Measurements from ENCODE around the gene EMCN. TPM values are rescaled to one million over a fixed set of nuclear protein-coding genes. Genes with fewer than 3 reads are reported as not detected.
"Not testable (repeated sequence)": the region's sequence is repeated elsewhere in the genome, so short reads cannot be mapped to it uniquely, and the experiment has no call there.

The EMCN gene
- total RNA-seq, 1 donor from 2014 or later, result 4.2 TPM

DNA sequence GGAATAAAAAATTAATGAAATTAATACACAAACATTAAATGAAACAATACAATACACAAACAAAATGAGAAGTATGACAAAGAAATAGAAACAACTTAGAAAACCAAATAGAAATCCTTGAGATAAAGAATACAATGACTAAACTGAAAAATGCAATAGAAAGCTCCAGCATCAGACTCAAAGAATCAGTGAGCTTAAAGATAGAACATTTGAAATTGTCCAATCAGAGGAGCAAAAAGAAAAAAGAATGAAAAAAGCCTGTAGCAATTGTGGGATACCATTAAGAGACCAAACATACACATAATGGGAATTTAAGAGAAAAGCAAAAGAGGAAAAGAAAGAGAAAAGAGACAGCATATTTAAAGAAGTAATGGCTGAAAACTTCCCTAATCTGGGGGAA is 25.7 kb downstream of the EMCN start:
- no peak for DNase-seq

DNA sequence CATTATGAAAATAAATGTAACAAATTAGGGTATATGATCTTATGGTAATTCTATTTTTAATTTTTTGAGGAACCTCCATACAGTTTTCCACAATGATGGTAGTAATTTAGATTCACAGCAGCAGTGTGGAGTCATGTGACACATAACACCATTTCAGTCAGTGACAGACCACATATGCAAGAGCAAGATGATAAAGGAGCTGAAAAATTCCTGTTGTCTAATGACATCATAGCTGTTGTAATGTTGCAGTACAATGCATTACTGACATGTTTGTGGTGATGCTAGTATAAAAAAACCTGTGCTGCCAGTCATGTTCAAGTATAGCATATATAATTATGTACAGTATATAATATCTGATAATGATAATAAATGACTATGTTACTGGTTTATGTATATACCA is 28.5 kb downstream of the EMCN start:
- DNase-seq, result no peak

DNA sequence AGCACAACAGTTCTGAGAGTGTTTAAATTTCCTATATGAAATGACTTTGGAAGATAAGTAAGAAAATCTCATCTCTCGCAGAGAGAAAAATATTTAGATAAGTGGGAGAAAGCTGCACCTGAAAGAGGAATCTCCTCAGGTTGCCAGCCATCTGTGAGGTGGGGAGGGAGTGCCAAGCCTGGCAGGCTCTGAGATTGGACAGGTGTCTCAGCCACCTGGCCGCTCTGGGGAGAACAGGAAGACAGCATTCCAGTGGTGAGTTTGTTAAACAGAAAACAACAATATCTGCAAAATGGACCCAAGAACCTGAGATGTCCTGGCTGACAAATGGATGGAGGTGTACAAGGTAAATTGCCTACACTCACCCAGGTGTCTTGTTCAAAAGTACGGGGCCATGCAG is 31.3 kb downstream of the EMCN start:
- no peak for DNase-seq

DNA sequence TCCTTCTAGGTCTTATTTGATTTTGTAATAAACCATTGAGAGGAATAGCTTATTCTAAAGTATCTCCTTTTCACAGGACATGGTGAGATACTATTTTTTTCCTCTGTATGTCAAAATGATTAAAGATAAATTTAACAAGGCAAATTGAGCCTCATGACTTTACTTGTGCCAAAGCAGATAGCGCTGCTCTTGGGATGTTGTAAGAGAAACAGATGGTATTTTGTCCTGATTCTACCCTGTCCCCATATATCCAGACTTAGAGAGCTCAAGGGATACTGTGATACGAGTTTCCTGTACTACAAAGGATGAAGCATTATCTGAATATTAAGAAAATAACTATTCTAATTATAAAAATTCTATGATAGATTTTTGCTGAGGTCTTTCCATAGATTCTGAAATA is 34.0 kb downstream of the EMCN start:
- no peak for DNase-seq

DNA sequence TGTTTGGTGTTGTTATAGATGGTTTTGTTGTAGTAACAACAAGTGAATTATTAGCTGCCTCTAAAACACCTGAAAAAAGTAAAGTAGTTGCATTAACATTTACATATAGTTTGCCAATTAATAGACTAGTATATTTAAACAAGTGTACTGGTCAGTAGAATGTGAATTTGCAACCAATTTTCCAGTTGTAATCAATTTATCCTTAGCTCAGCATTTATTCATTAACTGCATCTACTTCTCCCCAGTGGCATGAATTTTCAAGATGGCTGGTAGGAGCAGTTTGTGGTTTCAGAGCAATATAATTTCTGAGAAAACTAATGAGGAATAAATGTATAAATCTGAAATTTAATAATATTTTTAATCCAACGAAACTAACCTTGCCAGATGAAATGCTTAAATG is 37.9 kb downstream of the EMCN start:
- DNase-seq, result no peak

DNA sequence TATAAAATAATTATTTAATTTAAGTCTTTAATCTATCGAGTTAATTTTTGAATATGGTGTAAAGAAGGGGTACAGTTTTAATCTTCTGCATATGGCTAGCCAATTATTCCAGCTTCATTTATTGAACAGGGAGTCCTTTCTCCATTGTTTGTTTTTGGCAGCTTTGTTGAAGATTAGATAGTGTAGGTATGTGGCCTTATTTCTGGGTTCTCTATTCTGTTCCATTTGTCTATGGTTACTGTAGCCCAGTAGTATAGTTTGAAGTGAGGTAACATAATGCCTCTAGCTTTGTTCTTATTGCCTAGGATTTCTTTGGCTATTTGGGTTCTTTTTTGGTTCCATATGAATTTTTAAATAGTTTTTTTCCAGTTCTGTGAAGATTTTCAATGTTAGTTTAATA is 48.3 kb downstream of the EMCN start:
- DNase-seq, result no peak

DNA sequence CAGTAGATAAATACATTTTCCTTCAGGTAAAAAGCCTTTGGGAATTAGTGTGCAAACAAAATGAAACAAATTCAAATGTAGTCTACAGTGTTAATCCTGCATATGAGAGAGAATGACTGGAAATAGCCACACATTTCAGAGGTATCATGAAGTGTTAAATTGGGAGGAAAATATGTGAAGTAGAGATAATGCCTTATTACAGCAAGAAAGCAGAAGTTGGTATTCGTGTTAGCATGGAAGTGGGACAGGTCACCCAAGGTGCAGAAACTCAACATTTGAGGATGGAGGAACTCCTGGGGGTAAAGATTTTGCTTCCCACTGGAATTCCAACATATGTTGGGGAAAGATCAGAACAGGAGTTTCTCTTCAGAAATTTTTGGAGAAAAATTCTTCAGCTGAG is 51.3 kb downstream of the EMCN start:
- no peak for DNase-seq

DNA sequence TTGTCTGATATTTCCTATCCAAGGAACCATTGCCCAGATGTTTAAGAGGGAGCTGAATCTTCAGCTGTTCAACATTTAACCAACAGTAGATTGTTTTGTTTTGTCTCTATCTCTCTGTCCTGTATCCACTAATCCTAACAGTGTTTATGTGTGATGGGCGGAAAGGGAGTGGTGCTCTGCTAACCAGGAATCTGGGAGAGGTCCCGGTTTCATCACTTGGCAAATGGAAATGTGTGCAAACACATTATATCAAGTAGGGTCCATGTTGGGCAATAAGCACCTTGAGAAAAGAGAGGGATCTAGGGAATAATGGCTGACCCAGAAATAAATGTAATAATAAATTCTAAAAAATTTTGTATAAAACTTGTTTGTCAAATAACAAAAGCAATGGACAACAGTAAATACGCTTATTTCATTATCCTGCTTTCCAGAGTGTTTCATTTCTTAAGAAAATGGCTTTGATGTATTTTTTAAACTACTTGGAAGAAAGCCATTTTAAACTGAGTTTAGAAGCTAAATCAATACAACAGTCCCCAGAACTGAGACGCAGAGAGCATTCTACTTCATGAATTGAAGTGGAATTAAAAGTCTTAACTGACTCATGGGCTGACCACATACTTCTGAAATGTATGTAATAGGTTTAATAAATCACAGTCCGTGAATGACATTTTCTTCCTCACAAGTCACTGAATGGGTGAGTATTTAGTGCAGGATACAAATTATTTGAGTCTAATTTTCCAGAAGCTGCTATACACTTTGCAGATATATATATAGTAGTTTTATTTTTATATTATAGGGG is 55.8 kb downstream of the EMCN start:
- no peak for DNase-seq

DNA sequence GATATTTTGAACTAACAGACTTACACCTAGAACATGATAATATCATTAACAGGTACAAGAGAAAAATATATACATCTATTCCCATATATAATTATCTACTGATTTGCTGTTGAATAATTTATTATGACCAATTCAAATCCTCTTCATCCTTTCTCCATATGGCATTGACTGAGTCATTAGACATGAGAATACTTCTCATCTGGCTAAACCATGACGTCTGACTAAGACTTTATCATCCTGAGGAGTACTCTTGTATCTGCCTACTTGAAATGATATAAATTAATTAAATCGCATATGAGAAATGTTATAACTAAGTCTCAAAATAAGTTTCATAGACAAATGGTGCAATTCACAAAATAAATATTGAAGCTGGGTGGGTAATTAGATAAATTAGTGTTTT is 67.4 kb downstream of the EMCN start:
- DNase-seq, result no peak

DNA sequence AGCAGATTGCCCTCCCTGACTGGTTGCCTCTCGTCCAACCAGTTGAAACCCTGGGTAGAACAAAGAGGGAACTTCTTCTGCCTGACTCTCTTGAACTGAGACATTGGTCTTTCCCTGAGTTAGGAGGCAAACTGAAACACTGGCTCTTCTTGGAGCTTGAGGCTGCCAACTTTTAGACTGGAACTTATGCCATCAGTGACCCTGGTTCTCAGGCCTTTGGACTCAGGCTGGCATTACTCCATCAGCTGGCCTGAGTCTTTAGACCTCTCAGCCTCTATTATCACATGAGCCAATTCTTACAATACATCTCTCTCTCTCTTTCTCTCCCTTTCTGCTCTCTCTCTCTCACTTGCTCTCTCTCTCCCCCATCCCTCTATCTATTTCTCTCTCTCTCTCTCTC is 86.4 kb downstream of the EMCN start:
- no peak for DNase-seq

DNA sequence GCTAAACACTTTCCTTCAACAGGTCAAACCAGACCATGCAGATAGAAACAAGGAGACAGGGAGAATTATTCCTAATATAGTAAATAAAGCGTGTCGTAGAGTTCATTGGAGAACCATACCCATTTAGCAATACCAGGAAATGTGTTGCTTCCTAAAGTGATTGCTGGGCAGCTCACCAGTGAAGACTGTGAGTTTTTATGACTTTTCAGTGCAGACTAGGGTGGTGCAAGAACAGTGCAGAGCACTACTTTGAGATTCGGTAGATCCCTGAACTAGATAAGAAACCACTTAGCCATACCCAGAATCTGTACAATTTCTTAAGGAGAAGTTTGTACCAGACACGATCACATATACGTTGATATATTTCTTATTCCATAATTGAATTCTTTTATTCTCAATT is 87.4 kb downstream of the EMCN start:
- no peak for DNase-seq

DNA sequence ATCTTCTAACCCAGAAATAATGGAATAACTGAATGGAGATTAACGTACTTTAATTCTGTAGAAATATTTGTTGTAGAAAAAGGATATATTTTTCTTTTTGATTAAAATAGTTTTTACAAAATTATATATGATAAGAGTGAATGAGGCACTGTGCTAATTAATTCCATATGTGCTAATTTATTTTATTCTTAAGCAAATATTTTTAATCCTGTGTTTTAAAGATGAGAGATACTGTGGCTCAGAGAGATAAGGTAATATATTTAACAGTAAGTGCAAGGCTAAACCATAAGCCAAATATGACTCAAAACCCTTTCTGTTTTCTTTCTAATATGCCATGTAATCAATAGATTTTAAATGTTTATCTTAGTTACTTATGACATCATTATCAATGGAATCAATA is 88.2 kb downstream of the EMCN start:
- DNase-seq, result no peak

DNA sequence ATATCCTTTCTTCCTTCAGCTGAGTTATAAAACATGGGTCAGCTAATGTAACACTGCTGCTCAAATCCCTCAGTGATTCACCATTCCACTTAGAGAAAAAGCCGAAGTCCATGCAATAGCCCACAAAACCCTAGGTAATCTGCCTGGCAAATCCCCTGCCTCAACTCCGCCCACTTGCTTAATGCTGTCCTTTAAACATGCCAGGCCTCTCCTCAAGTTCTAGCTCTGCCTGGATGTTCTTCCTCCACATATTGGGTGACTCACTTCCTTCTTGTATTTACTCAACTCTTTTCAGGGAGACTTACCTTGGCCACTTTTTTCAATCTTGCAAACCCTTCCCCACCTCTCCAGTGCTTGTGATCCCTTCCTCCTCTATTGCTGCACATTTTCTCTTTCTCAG is 89.8 kb downstream of the EMCN start:
- DNase-seq, result no peak

DNA sequence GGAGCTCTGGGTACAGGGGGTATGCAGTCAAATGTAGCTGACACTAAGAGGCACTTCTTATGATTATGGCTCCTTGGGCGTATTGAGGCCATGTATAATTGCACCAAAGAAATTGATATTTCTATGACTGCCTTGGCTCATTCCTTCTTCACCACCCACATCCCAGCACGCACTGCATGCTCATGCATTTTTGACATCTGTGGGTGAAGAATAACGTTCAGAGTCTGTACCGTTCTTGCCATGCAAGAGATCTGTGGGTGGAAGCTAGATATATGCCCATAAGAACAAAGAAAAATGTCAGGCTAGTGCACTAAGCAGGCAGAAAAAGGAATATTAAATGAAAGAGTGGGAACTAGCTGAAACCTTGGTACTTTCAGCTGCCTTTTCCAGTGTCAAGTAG is 93.4 kb downstream of the EMCN start:
- peak; percentile 49 for DNase-seq

DNA sequence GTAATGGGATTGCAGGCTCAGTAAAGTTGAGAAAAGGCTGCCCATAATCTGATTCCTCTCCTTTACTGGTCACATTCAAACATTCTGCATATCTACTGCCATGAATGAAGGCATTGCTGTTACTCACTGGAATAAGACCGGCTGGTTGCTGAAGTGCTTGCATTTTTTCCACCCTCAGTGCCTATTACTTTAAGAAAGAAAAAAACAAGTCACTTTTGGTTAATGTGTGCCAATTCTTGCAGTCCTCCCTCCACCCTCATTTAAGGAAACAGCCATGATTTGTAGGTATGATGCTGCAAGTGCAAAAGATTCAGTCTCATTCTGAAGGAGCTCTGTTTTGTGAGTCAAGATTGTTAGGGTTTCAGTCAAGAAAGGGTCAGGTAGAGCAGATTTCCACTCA is 94.9 kb downstream of the EMCN start:
- no peak for DNase-seq

DNA sequence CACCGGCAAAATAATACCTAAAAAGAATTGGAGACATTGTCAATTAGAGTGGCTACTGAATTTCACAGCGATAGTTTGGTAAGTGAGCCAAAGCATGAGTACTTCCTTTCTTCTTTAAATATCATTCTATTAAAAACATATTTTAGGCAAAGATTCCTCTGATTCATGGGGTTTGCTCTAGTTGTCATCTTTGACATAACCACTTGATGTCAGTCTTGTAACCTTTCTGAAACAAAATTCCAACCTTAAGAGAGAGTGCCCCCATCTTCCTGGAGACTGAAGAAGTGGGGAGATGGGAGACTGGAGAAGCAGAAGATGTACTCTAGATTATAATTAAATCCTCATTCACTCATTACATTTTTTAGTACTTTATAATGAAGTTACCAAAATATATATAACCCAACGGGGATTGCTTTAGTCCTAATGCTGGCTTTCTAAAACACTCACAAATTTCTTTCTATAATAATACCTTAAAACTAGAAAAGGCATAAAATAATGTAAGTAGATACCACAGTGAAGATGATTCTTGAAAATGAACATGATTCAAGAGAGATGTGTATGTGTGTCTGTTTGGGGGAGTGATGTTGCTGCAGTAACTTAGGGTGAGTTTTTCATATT is 96.4 kb downstream of the EMCN start:
- DNase-seq, result no peak

DNA sequence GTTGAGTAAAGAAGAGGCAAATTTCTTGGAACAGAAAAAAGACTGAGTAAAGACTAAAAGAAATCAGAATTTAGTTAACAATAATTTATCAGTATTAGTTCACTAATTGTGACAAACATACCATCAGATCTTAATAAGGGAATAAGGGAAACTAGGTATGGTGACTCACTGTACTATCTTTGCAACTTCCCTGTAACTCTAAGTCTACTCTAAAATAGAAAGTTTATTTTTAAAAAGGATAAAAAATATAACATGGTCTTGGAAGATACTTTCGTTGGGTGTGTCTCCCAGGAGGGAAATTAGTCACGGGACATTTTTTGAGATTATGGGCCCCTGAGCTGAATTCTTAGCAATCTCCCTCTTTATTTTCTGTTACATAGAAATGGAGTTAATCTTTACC is 97.3 kb downstream of the EMCN start:
- no peak for DNase-seq

DNA sequence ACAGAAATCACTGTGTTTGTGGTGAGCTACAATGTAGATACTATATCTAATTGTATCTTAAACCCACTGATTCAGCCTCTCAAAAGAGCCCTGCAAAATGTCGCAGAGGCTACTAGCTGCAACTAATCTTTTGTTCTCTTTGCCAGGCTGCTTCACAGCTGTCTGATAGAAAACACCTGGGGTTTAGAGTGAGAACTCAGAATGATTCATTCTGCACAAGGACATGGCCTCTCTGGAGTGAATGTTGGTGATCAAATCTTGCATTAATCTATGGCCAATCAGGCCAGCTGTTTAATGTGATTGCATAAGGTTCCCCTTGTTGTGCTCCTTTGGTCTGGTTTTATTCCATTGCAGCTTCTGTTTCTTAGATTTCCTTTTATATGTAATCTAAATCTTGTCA is 100.3 kb downstream of the EMCN start:
- DNase-seq, result no peak

DNA sequence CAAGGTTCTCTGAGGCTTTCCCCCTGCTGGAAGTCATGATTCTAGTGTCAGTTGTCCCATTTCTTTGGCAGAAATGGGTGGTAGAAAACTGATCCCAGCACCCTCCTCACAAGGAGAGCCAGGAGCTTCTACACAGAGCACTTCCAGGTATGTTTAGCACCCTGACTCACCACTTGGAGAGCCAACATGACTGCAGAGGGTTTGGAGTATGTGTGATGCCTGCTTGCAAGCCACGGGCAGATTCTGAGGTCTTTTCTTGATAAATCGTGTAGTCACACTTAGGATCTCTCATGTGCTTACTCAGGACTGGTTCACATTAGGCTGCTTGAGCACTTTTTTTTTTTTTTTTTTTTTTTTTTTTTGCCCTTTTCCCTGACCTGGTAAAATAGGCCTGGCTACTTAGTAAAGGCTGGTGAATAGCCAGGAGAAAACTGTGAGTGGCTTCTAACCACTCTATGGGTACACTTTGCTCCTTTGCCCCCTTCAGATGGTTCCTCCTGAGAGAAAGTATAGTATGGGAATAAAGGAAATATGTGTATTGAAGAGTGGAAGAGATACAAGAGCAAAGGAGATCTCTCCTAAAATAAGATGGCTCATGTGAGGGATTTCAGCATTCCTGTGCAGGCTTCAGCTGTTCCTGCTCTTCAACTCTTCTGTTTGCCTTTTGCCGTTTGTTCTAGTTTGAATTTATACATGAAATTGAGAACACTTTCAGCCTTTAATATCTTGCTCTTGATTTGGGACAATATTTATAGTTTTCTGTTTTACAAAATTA is 103.6 kb downstream of the EMCN start:
- DNase-seq, result no peak

DNA sequence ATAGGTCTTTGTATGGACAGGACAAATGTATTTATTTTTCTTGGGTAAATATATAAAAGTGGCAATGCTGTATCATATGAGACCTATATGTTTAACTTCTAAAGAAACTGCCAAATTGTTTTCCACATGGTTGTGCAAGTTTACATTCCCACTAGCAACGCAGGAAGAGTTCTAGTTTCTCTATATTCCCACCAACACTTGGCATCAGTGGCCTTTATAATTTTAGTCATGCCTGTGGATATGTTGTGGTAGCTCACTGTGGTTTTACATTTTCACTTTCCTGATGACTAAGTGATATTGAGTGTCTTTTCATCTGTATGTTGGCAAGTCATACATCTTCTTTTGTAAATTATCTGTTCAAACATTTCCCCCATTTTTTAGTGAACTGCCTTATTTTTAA is 126.0 kb downstream of the EMCN start:
- DNase-seq, result no peak

DNA sequence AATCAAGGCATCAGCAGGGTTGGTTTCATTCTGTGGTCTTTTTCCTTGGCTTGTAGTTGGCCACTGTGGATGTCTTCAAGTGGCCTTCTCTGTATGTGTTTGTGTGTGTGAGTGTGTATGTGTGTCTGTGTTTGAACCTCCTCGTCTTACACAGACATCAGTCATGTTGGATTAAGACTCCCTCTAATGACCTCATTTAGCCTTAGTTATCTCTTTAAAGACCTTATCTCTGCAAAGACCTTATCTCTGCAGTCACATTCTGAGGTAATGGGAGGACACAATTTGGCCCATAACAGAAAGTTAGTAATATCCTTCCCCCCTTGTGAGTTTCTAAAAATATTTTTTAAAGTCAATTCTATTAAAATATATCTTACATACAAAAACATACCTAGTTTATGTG is 126.7 kb downstream of the EMCN start:
- DNase-seq, result no peak

DNA sequence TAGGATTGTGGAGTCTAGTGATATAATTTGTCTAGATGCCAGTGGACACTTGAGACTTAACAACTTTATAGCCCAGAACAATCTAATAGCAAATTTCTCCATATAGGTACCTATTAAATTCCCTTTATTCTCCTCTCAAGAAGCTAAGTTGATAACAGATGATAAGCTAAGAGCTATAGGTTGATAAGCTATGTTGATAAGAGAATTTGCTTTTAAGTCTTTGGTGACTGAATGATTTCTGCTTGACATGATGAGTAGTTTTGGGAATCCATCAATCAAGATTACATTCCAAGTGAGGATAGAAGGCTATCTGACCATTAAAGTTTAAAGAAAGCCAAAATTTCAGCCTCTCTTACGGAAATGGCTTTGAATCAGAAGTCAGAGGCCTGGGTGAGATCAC is 131.6 kb downstream of the EMCN start:
- no peak for DNase-seq

DNA sequence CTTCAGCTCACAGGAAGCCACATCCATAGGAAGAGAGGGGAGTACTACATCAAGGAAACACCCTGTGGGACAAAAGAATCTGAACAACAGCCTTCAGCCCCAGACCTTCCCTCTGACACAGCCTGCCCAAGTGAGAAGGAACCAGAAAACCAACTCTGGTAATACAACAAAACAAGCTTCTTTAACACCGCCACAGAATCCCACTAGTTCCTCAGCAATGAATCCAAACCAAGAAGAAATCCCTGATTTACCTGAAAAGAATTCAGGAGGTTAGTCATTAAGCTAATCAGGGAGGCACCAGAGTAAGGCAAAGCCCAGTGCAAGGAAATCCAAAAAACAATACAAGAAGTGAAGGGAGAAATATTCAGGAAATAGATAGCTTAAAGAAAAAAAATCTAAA is 137.4 kb downstream of the EMCN start:
- DNase-seq, result not testable (repeated sequence)
